H9 (cell line): ENCODE data around the gene RNASE7. TPM values are rescaled to one million over a fixed set of nuclear protein-coding genes. Genes with fewer than 3 reads are reported as not detected.
A peak's percentile ranks its signal among the peaks of the same experiment; 100 is the strongest.

Experiments
- DNase-seq: peaks from one replicate; pipeline ENCODE4 v3.0.0-alpha.2; 2017
- H2AFZ ChIP-seq: one replicate; pipeline ENCODE4 v1.6.1; 2013; ENCODE audit warnings: mild to moderate bottlenecking, low read length, control low read depth, moderate library complexity
- H2AK5ac ChIP-seq: 2 replicates; pipeline ENCODE4 v1.6.1; 2013; ENCODE audit warnings: low read length, control low read depth, mixed read lengths; ENCODE audit not compliant: insufficient read length
- H2BK120ac ChIP-seq: one replicate; pipeline ENCODE4 v1.6.1; 2013; ENCODE audit warnings: low read depth, mild to moderate bottlenecking, low read length, control low read depth, inconsistent platforms; ENCODE audit not compliant: poor library complexity, severe bottlenecking
- H2BK12ac ChIP-seq: 2 replicates; pipeline ENCODE4 v1.6.1; 2013; ENCODE audit warnings: low read length, control low read depth, mixed read lengths, low read depth; ENCODE audit not compliant: insufficient read length
- H2BK15ac ChIP-seq: 2 replicates; pipeline ENCODE4 v1.6.1; 2013; ENCODE audit warnings: low read depth, low read length, control low read depth
- H2BK20ac ChIP-seq: one replicate; pipeline ENCODE4 v1.6.1; 2013; ENCODE audit warnings: low read depth, mild to moderate bottlenecking, low read length, control low read depth, inconsistent platforms; ENCODE audit not compliant: poor library complexity, severe bottlenecking
- H2BK5ac ChIP-seq: 2 replicates; pipeline ENCODE4 v1.6.1; 2013; ENCODE audit warnings: low read length, control low read depth, mixed read lengths; ENCODE audit not compliant: insufficient read length
- H3K14ac ChIP-seq: 2 replicates; pipeline ENCODE4 v1.6.1; 2013; ENCODE audit warnings: low read length, control low read depth; ENCODE audit not compliant: insufficient read depth
- H3K18ac ChIP-seq: 2 replicates; pipeline ENCODE4 v1.6.1; 2013; ENCODE audit warnings: low read depth, mild to moderate bottlenecking, mixed read lengths, low read length, control low read depth; ENCODE audit not compliant: insufficient read length
- H3K23ac ChIP-seq: 2 replicates; pipeline ENCODE4 v1.6.1; 2013; ENCODE audit warnings: low read length, control low read depth, mixed read lengths, low read depth; ENCODE audit not compliant: insufficient read length
- H3K23me2 ChIP-seq: 2 replicates; pipeline ENCODE4 v1.6.1; 2013; ENCODE audit warnings: low read depth, mild to moderate bottlenecking, mixed read lengths, low read length, control low read depth; ENCODE audit not compliant: insufficient read length, poor library complexity, severe bottlenecking
- H3K27ac ChIP-seq: 2 replicates; pipeline ENCODE4 v1.5.1; 2013; ENCODE audit warnings: low read length, control low read depth, mixed read lengths, low read depth; ENCODE audit not compliant: insufficient read length
- H3K27me3 ChIP-seq: 2 replicates; pipeline ENCODE4 v1.6.1; 2013; ENCODE audit warnings: low read length, control low read depth, inconsistent platforms; ENCODE audit not compliant: insufficient read depth
- H3K4ac ChIP-seq: 2 replicates; pipeline ENCODE4 v1.6.1; 2013; ENCODE audit warnings: low read depth, mild to moderate bottlenecking, control low read depth, inconsistent platforms, low read length, moderate library complexity
- H3K4me1 ChIP-seq: 2 replicates; pipeline ENCODE4 v1.6.1; 2013; ENCODE audit warnings: low read length, control low read depth, inconsistent platforms; ENCODE audit not compliant: insufficient read depth
- H3K4me2 ChIP-seq: 2 replicates; pipeline ENCODE4 v1.6.1; 2013; ENCODE audit warnings: low read length, control low read depth, mixed read lengths; ENCODE audit not compliant: insufficient read length, insufficient read depth
- H3K56ac ChIP-seq: 2 replicates; pipeline ENCODE4 v1.6.1; 2013; ENCODE audit warnings: low read depth, mild to moderate bottlenecking, mixed read lengths, low read length, control low read depth; ENCODE audit not compliant: insufficient read length
- H3K79me1 ChIP-seq: 2 replicates; pipeline ENCODE4 v1.6.1; 2013; ENCODE audit warnings: low read depth, mild to moderate bottlenecking, moderate library complexity, low read length, control low read depth, inconsistent platforms; ENCODE audit not compliant: insufficient read depth, poor library complexity, severe bottlenecking
- H3K79me2 ChIP-seq: 2 replicates; pipeline ENCODE4 v1.6.1; 2013; ENCODE audit warnings: low read length, control low read depth, inconsistent platforms; ENCODE audit not compliant: insufficient read depth
- H3K9ac ChIP-seq: 2 replicates; pipeline ENCODE4 v1.6.1; 2013; ENCODE audit warnings: low read length, control low read depth, mixed read lengths; ENCODE audit not compliant: insufficient read length; ENCODE audit errors: extremely low read depth
- H3K9me3 ChIP-seq: one replicate; pipeline ENCODE4 v1.6.1; 2013; ENCODE audit warnings: low read depth, low read length, inconsistent platforms; ENCODE audit not compliant: control insufficient read depth
- H3T11ph ChIP-seq: one replicate; pipeline ENCODE4 v1.6.1; 2013; ENCODE audit warnings: mild to moderate bottlenecking, low read length, control low read depth, inconsistent platforms
- H4K20me1 ChIP-seq: one replicate; pipeline ENCODE4 v1.6.1; 2013; ENCODE audit not compliant: control insufficient read depth, insufficient read length, insufficient read depth
- H4K5ac ChIP-seq: 2 replicates; pipeline ENCODE4 v1.6.1; 2013; ENCODE audit warnings: low read depth, mild to moderate bottlenecking, mixed read lengths, low read length, control low read depth; ENCODE audit not compliant: insufficient read length
- H4K8ac ChIP-seq: replicated peaks from 2 replicates; pipeline ENCODE4 v1.6.1; 2013; ENCODE audit warnings: low read length, control low read depth, mixed read lengths, low read depth; ENCODE audit not compliant: insufficient read length
- H4K91ac ChIP-seq: 2 replicates; pipeline ENCODE4 v1.6.1; 2013; ENCODE audit warnings: low read depth, mild to moderate bottlenecking, moderate library complexity, mixed read lengths, low read length, control low read depth; ENCODE audit not compliant: insufficient read length
- H3K27ac Mint-ChIP-seq, 3 experiments: 2 replicates in 2 of 3; 3 replicates in 1 of 3; pipeline ENCODE4 v1.8.0; 2020 to 2021; ENCODE audit warnings: mixed read lengths in 3 of 3, mild to moderate bottlenecking in 1 of 3, moderate library complexity in 1 of 3
- H3K27me3 Mint-ChIP-seq: 2 replicates; pipeline ENCODE4 v1.8.0; 2021; ENCODE audit warnings: low read depth, mild to moderate bottlenecking, moderate library complexity, mixed read lengths
- H3K36me3 Mint-ChIP-seq, 3 experiments: 2 replicates in 2 of 3; 3 replicates in 1 of 3; pipeline ENCODE4 v1.8.0; 2020 to 2021; ENCODE audit warnings: low read depth in 3 of 3, mixed read lengths in 3 of 3; ENCODE audit not compliant: insufficient read depth in 1 of 3
- H3K4me1 Mint-ChIP-seq, 2 experiments: 2 replicates each; pipeline ENCODE4 v1.8.0; 2020; ENCODE audit warnings: mixed read lengths in 2 of 2
- H3K4me3 Mint-ChIP-seq, 2 experiments: 2 replicates in 1 of 2; 3 replicates in 1 of 2; pipeline ENCODE4 v1.8.0; 2020 to 2021; ENCODE audit warnings: mild to moderate bottlenecking in 2 of 2, mixed read lengths in 2 of 2, moderate library complexity in 1 of 2
- H3K9me3 Mint-ChIP-seq, 2 experiments: 2 replicates in 1 of 2; 3 replicates in 1 of 2; pipeline ENCODE4 v1.8.0; 2020; ENCODE audit warnings: mild to moderate bottlenecking in 2 of 2, mixed read lengths in 2 of 2, moderate library complexity in 1 of 2
- WGBS: extraction: QIAGEN DNeasy Blood & Tissue Kit; methylation state at CpG from one replicate; pipeline ENCODE4 v1.1.7; 2013; ENCODE audit warnings: missing lambda C conversion rate, low lambda C conversion rate, mixed read lengths; ENCODE audit not compliant: insufficient read length; ENCODE audit errors: extremely low coverage; 5-methylcytosine and 5-hydroxymethylcytosine counted together
- total RNA-seq: library from RNA; stranded (reverse); gene quantifications from 2 replicates; pipeline ENCODE4 v1.2.1, GENCODE V29; 2021
- TF ChIP-seq, protein P1 (sequence below): fragments of 200-600 bp; sonication (generic); conservative IDR thresholded peaks from 3 replicates; pipeline ENCODE4 v1.8.0; 2021; ENCODE audit warnings: antibody characterized with exemption, mild to moderate bottlenecking

RNASE7 gene
- total RNA-seq, 1 experiment from 2014 or later = not detected

DNA sequence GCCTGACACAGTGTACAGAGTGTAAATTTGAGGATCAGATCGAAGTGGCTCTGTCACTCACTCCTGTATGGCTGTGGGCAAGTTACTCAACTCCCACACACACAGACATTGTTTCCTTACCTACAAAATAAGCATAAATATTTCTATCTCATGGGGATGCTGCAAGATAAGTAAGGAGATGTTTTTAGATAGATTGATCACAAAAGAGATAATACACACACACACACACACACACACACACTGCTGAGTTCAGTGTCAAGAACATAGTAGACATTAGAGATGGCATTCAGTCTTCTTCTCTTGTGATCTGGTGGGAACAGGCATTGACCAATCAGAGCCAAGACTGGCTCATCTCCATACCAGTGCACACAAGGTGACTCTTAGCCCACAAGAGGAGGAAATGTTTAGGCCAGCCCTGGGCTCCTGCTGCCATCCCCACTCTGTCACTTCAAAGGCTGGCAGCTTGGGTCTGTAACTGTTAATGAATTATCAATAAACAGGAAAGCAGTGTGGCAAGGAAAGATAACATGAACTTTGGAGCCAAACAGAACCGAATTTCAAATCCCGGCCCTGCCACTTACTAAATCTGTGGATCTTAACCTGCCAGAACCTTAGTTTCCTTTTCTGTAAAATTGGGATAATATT lies 12.1 kb downstream of the RNASE7 start:
- no CpG with 5 or more reads among the region's 3 CpGs for WGBS
- Histone ChIP-seq H4K91ac (no peak overlapping the region), H3K23ac (no peak overlapping the region), H3K4me1 (no peaks in the 10 kb centered on the region; the same call in 1 of the 2 replicates), H3K9me3 (no peaks in the 10 kb centered on the region), H3K4me2 (no peak overlapping the region), H2BK20ac (no peak overlapping the region), H3K79me2 (no peaks in the 10 kb centered on the region), H3K27me3 (no peaks in the 10 kb centered on the region), H3K9ac (no peak overlapping the region), H3K14ac (no peak overlapping the region), H3K23me2 (no peaks in the 10 kb centered on the region), H3K56ac (no peak overlapping the region), H2BK15ac (no peak overlapping the region), H3K18ac (no peak overlapping the region), H3K27ac (no peak overlapping the region), H4K5ac (no peak overlapping the region), H3T11ph (no peak overlapping the region), H2BK5ac (no peak overlapping the region), H4K8ac (no peak overlapping the region), H4K20me1 (no peaks in the 10 kb centered on the region), H2BK120ac (no peak overlapping the region), H2AK5ac (no peak overlapping the region), H2AFZ (no peak overlapping the region), H3K4ac (no peak overlapping the region), H2BK12ac (no peak overlapping the region), H3K79me1 (no peaks in the 10 kb centered on the region)
- TF ChIP-seq, protein P1, sequence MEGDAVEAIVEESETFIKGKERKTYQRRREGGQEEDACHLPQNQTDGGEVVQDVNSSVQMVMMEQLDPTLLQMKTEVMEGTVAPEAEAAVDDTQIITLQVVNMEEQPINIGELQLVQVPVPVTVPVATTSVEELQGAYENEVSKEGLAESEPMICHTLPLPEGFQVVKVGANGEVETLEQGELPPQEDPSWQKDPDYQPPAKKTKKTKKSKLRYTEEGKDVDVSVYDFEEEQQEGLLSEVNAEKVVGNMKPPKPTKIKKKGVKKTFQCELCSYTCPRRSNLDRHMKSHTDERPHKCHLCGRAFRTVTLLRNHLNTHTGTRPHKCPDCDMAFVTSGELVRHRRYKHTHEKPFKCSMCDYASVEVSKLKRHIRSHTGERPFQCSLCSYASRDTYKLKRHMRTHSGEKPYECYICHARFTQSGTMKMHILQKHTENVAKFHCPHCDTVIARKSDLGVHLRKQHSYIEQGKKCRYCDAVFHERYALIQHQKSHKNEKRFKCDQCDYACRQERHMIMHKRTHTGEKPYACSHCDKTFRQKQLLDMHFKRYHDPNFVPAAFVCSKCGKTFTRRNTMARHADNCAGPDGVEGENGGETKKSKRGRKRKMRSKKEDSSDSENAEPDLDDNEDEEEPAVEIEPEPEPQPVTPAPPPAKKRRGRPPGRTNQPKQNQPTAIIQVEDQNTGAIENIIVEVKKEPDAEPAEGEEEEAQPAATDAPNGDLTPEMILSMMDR = no peak
- H3K4me3 Mint-ChIP-seq = no peak overlapping the region
- H3K27me3 Mint-ChIP-seq = peaks cover 4% of the 10 kb centered on the region; the same call in 1 of the 2 replicates
- H3K36me3 Mint-ChIP-seq = no peaks in the 10 kb centered on the region
- H3K27ac Mint-ChIP-seq = peak overlapping the region in 1 of 3 experiments; percentile 80; a peak in 1 of 7 replicates
- DNase-seq = no peak
- no peaks in the 10 kb centered on the region for H3K9me3 Mint-ChIP-seq
- peaks cover 11 to 14% of the 10 kb centered on the region in 2 experiments for H3K4me1 Mint-ChIP-seq
